Esophagus muscularis mucosa (tissue), 3 donors: Measurements from ENCODE around the gene NYAP2.

Experiments used
- POLR2A ChIP-seq: fragments of 450-650 bp; IDR thresholded peaks from one replicate; pipeline ENCODE4 v1.6.1; 2017; ENCODE audit warnings: antibody characterized with exemption, moderate library complexity, mild to moderate bottlenecking, low read depth
- POLR2AphosphoS5 ChIP-seq, 2 donors: sonication (generic); formaldehyde crosslinking; IDR thresholded peaks; one replicate each; pipeline ENCODE4 v1.6.1; 2017; ENCODE audit warnings: antibody characterized with exemption in 2 of 2
- TF ChIP-seq, protein P1 (sequence below), 3 experiments: fragments of 200-600 bp in 2 of 3; fragments of 450-650 bp in 1 of 3; sonication (generic) in 2 of 3; IDR thresholded peaks; one replicate each; pipeline ENCODE4 v1.5.1; 2017 to 2019; ENCODE audit warnings: antibody characterized with exemption in 3 of 3, mild to moderate bottlenecking in 2 of 3, moderate library complexity in 1 of 3

DNA sequence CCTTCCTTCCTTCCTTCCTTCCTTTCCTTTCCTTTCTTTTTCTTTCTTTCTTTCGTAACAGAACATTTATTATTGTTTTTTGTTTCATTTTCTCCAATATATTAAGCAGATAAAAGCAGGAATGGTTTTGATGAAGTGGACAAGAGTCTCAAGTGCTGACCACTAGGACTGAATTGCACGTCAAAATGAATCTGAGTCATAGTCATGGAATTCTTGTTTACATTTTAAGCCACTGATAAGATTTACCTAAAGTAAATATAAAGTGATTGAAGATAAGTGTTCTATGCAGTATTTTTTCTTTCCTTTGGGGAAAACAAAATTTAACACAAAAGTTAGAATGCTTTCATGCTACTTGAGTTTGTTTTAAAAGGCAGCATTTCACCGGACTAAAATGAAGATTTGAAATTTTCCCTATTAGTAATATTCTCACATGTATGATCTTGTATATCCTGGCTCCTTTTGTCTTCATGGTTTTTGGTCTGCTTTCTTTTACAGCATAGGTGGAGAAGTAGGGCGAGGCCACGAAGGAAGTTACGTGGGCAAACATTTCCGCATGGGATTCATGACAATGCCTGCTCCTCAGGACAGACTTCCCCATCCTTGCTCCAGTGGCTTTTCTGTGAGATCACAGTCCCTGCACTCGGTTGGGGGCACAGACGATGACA, 113.5 kb downstream of the NYAP2 start:
- TF ChIP-seq, protein P1, sequence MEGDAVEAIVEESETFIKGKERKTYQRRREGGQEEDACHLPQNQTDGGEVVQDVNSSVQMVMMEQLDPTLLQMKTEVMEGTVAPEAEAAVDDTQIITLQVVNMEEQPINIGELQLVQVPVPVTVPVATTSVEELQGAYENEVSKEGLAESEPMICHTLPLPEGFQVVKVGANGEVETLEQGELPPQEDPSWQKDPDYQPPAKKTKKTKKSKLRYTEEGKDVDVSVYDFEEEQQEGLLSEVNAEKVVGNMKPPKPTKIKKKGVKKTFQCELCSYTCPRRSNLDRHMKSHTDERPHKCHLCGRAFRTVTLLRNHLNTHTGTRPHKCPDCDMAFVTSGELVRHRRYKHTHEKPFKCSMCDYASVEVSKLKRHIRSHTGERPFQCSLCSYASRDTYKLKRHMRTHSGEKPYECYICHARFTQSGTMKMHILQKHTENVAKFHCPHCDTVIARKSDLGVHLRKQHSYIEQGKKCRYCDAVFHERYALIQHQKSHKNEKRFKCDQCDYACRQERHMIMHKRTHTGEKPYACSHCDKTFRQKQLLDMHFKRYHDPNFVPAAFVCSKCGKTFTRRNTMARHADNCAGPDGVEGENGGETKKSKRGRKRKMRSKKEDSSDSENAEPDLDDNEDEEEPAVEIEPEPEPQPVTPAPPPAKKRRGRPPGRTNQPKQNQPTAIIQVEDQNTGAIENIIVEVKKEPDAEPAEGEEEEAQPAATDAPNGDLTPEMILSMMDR (IDR thresholded peaks at IDR 0.05) = no peak
- TF ChIP-seq POLR2AphosphoS5 (IDR thresholded peaks at IDR 0.05) (no peak), POLR2A (no peak)
